K562 (cell line): Measurements from ENCODE around the gene CFL1. TPM values are rescaled to one million over a fixed set of nuclear protein-coding genes. Genes with fewer than 3 reads are reported as not detected.

ENCODE experiments used
- ATF7 ChIP-seq: fragments of 450-650 bp; IDR thresholded peaks from 2 replicates; pipeline ENCODE4 v1.7.1; 2014; ENCODE audit warnings: mild to moderate bottlenecking, moderate library complexity
- BCL6 ChIP-seq: fragments of 250-450 bp; sonication (Bioruptor Pico); IDR thresholded peaks from 2 replicates; pipeline ENCODE4 v1.4.0; 2020
- BHLHE40 ChIP-seq: IDR thresholded peaks from 2 replicates; pipeline ENCODE4 v1.6.1; 2011; ENCODE audit warnings: low read length, improper control_type of control experiment
- CC2D1A ChIP-seq: fragments of 450-650 bp; IDR thresholded peaks from 2 replicates; pipeline ENCODE4 v1.6.1; 2017; ENCODE audit warnings: mild to moderate bottlenecking
- CREBBP ChIP-seq: IDR thresholded peaks from one replicate; pipeline ENCODE4 v1.6.1; 2012; ENCODE audit warnings: low read depth, mild to moderate bottlenecking, control low read depth, inconsistent platforms, low read length
- FOXA3 ChIP-seq, 2 experiments: fragments of 450-650 bp in 1 of 2; sonication (generic) in 1 of 2; formaldehyde crosslinking; IDR thresholded peaks in 1 of 2; conservative IDR thresholded peaks in 1 of 2; 2 replicates each; pipeline versions ENCODE4 v1.4.0 to v1.8.0; 2020 to 2022; ENCODE audit warnings: mild to moderate bottlenecking in 2 of 2, missing genetic modification reagents in 1 of 2
- LCOR ChIP-seq: sonication (generic); formaldehyde crosslinking; IDR thresholded peaks from 2 replicates; pipeline ENCODE4 v1.8.0; 2022; ENCODE audit warnings: mild to moderate bottlenecking, missing genetic modification reagents
- MAFG ChIP-seq: fragments of 450-650 bp; conservative IDR thresholded peaks from 2 replicates; pipeline ENCODE4 v1.6.1; 2016; ENCODE audit warnings: missing genetic modification characterization, missing compliant biosample characterization
- MEF2A ChIP-seq: IDR thresholded peaks from 2 replicates; pipeline ENCODE4 v1.6.1; 2011; ENCODE audit warnings: low read depth, mild to moderate bottlenecking, low read length, moderate library complexity; ENCODE audit not compliant: control insufficient read depth
- RB1 ChIP-seq: fragments of 450-650 bp; IDR thresholded peaks from 2 replicates; pipeline ENCODE4 v1.6.1; 2017; ENCODE audit warnings: low read depth, mild to moderate bottlenecking
- RBFOX2 ChIP-seq: fragments of 200-400 bp; formaldehyde crosslinking; IDR thresholded peaks from 2 replicates; pipeline ENCODE4 v1.6.1; 2017; ENCODE audit warnings: low read depth, mild to moderate bottlenecking, low read length, moderate library complexity
- RBM39 ChIP-seq: fragments of 200-400 bp; formaldehyde crosslinking; optimal IDR thresholded peaks from 2 replicates; pipeline ENCODE3; 2018; ENCODE audit warnings: low read depth, low read length
- RHOXF2B ChIP-seq: fragments of 250-450 bp; sonication (Bioruptor Pico); conservative IDR thresholded peaks from 2 replicates; pipeline ENCODE4 v1.5.1; 2021
- SMARCE1 ChIP-seq: fragments of 450-650 bp; IDR thresholded peaks from 2 replicates; pipeline ENCODE4 v1.7.1; 2016; ENCODE audit warnings: mild to moderate bottlenecking
- STAT6 ChIP-seq: sonication (generic); formaldehyde crosslinking; IDR thresholded peaks from 2 replicates; pipeline ENCODE4 v1.8.1; 2023; ENCODE audit warnings: mild to moderate bottlenecking, missing genetic modification reagents
- TAF1 ChIP-seq: IDR thresholded peaks from 2 replicates; pipeline ENCODE4 v1.6.1; 2011; ENCODE audit warnings: mild to moderate bottlenecking, low read length, moderate library complexity; ENCODE audit not compliant: insufficient read depth, control insufficient read depth, severe bottlenecking; ENCODE audit errors: extremely low read depth
- TCFL5 ChIP-seq: fragments of 250-450 bp; sonication (Bioruptor Pico); conservative IDR thresholded peaks from 2 replicates; pipeline ENCODE4 v1.6.1; 2021; ENCODE audit warnings: mild to moderate bottlenecking, moderate library complexity, matching md5 sums
- TRIM28 ChIP-seq: fragments of 450-650 bp; IDR thresholded peaks from 2 replicates; pipeline ENCODE4 v1.6.1; 2017
- TSHZ1 ChIP-seq: fragments of 250-450 bp; sonication (Bioruptor Pico); IDR thresholded peaks from 2 replicates; pipeline ENCODE4 v1.4.0; 2020; ENCODE audit warnings: mild to moderate bottlenecking, moderate library complexity
- ZNF217 ChIP-seq: sonication (generic); formaldehyde crosslinking; IDR thresholded peaks from 2 replicates; pipeline ENCODE4 v1.8.0; 2022; ENCODE audit warnings: mild to moderate bottlenecking, missing genetic modification reagents
- ZNF436 ChIP-seq: fragments of 250-450, 450-650 bp; sonication (Bioruptor Pico); formaldehyde crosslinking; IDR thresholded peaks from 2 replicates; pipeline ENCODE4 v1.7.0; 2020; ENCODE audit warnings: mild to moderate bottlenecking
- ZNF696 ChIP-seq: fragments of 250-450 bp; sonication (Bioruptor Pico); conservative IDR thresholded peaks from 2 replicates; pipeline ENCODE4 v1.4.0; 2020; ENCODE audit warnings: mild to moderate bottlenecking, moderate library complexity
- polyA plus RNA-seq, 8 experiments: library from polyadenylated mRNA; depleted of rRNA in 4 of 8; stranded (reverse) in 5 of 8; unstranded in 3 of 8; fragments of >200 nt; fragmentation: Nextera tagmentation in 2 of 8; fragmentation: Illumina TruSeq in 1 of 8; extraction: Ambion mirVana in 2 of 8; extraction: Trizol in 1 of 8; gene quantifications; 2 replicates each; pipeline versions ENCODE4 v1.2.1 to v1.2.3, GENCODE V29; 2011 to 2014; ENCODE audit warnings: inconsistent platforms in 1 of 8, missing spikeins in 1 of 8
- total RNA-seq, 7 experiments: library from RNA; depleted of rRNA in 6 of 7; stranded (reverse); fragments of >200 nt in 6 of 7; fragmentation: Illumina TruSeq in 2 of 7; extraction: Trizol in 2 of 7; gene quantifications; 2 replicates each; pipeline versions ENCODE4 v1.2.1 to v1.2.3, GENCODE V29; 2011 to 2021; ENCODE audit warnings: low replicate concordance in 1 of 7

Gene CFL1
- total and polyA plus RNA-seq, 9 of the 15 experiments (the other 6 are each of a cell fraction or from before 2014, with no cell fraction given) = 105 to 1,101 (median 859) TPM

GRCh38 chr11:65891219-65892136 lies 33.5 kb upstream of the CFL1 start (continued):
- TF ChIP-seq STAT6 (CRISPR knock-in tag) (no peak), TSHZ1 (CRISPR knock-in tag) (no peak), CC2D1A (no peak), BHLHE40 (peak; percentile 86), RBFOX2 (peak; percentile 72), CREBBP (no peak), MAFG (tag) (no peak), ZNF217 (no peak), MEF2A (peak; percentile 44; the same call in 1 of the 2 replicates), SMARCE1 (peak; percentile 28; the same call in 1 of the 2 replicates), ZNF436 (CRISPR knock-in tag) (peak; percentile 87), ZNF696 (0 out of 2 replicates have a peak, but pooled peaks have one; percentile 50), RHOXF2B (0 out of 2 replicates have a peak, but pooled peaks have one; percentile 2), TAF1 (peak; percentile 36), LCOR (CRISPR knock-in tag) (peak; percentile 50; the same call in 1 of the 2 replicates), TCFL5 (CRISPR knock-in tag) (no peak), ATF7 (no peak), RBM39 (peak; percentile 59), BCL6 (CRISPR knock-in tag) (no peak), FOXA3 (CRISPR knock-in tag; conservative IDR thresholded peaks at IDR 0.05 in 1 of 2, IDR thresholded peaks at IDR 0.05 in 1 of 2) (0 out of 4 replicates have a peak, but pooled peaks of 1 of the 2 experiments have one; percentile 25), TRIM28 (no peak), RB1 (peak; percentile 71)
